GM19099 (cell line): ENCODE measurements around the gene ADARB2.

Source experiments
- POLR2A ChIP-seq: IDR thresholded peaks from 3 replicates; pipeline ENCODE4 v1.6.1; 2011; ENCODE audit warnings: low read depth; ENCODE audit not compliant: insufficient read length; ENCODE audit errors: extremely low read depth

The ADARB2 gene

DNA sequence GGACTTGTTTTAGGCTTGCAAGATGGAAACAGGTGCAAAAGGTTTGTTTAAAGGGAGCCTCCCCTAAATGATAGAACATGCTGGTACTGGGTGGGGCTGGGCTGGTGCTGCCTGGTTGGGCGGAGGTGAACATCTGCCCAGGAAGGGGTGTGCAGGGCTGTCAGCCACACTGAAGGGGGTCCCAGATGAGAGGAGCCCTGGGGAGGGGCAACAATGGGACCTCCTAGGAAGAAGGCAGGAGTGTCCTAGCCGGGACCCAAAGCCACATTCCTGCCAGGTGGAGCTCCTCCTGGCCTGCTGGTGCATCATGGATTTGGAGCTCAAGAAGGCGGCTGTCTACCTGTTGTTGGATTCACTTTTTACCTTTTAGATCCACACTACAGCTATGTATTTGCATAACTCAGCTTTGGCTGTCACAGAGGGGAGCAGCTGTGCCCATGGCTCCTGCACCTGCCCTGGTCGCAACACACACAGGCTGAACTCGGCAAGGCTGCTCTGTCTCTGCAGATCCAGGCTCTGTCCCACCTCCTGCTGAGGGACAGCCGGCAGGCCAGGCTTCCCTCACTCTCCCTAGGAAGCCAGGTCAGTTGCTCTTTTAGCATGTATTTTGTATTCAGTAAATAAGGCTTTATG is 59.9 kb downstream of the ADARB2 start:
- no peak for TF ChIP-seq POLR2A

DNA sequence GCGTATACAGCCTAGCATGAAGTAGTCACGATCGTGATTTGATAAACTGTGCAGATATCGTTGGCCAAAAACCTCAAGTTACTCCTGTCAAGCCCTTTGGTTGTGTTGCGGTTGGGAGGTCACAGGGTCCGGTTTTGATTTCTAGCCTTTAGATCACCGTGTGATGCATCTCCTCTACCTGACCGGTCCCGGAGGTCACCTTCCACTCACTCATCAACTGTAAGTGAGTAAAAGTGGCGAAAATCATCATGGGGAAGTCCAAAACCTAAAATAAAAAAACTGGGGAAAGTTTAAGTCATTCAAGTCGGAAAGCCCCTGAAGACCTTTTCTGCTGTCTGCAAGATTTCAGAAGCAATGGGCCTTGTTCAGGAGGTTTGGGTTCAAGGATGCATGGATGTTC is 62.8 kb downstream of the ADARB2 start:
- no peak for TF ChIP-seq POLR2A

DNA sequence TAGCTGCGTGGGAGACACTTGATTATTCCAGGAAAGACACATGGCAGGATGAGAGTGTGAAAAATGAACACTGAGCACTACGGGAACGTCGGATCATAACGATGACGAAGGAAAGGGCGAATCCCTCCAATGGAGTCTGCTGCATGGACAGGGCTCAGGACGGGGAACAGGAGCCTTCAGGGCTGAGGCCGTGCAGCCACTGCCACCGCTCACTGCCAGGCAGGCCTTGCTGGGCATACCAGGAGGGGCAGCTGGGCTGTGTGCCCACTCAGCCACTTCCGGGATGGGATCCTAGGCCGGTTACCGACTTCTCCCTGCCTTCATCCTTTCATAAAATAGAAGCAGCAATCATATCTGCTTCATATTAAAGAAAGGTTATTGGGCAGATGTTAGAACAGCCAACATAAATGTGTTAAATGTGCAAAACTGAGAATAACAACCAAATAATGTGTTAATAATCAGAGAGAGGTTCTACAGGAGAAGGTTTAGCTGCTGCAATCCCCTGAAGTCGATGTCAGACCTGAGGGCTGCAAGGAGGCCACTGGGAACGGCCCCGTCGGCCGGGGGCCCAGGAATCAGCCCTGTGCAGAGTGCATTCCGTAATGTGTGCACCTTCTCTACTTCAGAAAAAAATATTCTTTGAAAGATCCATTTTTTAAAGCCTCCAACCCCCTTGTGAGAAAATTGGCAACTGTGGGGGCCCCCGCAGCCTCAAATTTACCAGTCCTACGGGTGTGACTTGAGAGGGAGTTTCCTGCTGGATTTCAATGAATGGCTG is 63.6 kb downstream of the ADARB2 start:
- TF ChIP-seq POLR2A = no peak

DNA sequence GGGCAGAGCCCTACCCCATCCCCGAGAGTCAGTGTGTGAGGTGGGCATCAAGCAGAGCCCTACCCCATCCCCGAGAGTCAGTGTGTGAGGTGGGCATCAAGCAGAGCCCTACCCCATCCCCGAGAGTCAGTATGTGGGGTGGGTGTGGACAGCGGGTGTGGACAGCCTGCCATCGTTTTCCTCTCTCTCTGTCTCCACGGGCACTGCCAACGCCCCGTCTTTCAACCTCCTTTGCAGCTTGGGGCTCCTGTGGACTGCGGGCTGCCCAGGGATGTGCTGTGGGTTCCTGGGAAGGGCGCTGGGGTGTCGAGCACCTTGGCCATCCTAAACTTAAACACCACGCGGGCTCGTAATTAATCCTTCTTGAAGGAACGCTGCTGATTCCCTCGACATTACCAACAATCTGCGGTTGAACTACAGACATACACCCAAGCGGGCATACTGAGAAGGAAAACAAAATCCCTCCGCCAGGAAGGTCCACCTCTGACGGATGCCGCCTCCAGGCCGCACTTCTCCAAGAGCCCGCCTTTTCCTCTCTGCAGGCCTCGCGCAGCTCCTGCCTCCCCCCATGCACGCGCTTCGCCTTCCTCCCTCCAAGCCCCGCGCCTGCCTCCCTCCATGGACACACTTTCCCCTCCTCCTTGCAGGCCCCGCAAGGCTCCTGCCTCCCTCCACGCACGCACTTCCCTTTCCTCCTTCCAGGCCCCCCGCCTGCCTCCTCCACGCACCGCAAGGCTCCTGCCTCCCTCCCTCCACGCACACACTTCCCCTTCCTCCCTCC is 65.1 kb downstream of the ADARB2 start:
- no peak for TF ChIP-seq POLR2A

DNA sequence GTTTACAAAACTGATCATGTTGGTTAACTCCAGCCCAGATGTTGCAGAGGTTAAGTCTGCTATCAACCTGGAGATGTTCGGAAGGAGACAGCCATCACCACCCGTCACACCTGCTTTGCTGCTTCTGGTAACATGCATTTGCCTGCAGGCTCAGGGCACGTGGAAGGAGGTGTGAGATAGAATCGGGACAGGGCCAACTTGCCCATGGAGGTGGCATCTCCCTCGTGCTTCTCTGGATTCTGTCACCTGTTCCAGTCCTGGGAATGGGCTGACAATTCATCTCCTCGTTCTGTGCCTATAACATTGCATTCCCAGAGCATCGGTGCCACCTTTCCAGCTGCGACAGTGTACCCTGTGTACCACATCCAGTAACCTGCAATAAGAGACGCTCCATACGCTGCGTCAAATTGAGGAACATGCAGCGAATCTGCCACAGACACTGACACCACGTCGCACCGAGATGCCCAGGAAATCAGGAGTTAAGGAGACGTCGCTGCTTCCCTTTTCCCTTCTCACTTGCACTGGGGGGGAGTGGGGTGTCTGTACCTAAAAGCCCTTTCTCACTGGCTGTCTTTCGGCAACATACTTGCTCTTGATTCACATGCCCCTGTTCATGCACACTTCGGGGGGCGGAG is 65.8 kb downstream of the ADARB2 start:
- no peak for TF ChIP-seq POLR2A

DNA sequence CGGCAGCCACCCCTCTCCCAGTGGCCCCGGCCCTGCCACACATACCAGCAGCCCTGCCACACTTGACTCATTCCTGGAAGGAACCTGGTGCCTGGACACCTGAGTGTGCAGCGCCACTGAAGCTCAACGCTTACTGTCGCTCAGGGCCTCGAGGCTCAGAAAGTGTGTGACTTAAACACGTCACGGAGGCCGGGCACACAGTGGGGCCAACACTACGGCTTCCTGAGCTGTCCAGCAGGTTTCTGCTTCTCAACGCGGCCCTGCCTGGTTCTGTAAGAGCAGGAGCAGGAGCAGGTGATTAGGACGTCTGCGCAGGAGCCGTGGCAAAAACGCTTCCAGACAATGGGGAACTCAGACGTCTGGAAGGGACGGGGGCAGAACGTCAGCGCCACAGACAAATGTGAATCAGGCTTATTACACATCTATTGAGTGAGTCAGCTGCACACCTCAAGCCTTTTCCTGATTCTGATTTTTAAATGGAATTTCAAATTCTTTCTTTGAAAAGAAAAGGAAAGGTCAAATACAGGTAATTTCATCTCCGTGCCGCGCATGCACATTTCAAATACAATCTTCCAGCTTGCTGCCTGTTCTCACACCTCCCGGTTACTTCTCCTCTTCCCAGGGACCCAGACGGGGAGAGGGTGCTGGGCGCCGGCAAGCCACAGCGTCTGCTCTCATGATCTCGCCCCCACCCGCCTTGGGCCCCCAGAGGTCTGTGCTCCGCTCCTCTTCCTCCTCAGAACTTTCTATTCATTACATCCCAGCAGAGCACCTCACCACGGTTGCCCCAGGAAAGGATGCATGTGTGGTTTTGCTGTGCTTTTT is 66.6 kb downstream of the ADARB2 start:
- no peak for TF ChIP-seq POLR2A

DNA sequence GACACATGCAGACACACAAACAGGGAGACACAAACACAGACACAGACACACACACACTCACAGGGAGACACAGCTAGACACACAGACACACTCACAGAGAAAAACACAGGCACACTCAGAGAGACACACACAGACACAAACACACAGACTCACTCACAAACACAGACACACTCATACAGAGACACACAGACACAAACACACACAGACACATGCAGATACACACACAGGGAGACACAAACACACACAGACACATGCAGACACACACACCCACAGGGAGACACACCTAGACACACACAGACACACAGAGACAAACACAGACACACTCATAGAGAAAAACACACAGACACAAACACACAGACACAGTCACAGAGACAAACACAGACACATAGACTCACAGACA is 67.9 kb downstream of the ADARB2 start:
- TF ChIP-seq POLR2A = no peak

DNA sequence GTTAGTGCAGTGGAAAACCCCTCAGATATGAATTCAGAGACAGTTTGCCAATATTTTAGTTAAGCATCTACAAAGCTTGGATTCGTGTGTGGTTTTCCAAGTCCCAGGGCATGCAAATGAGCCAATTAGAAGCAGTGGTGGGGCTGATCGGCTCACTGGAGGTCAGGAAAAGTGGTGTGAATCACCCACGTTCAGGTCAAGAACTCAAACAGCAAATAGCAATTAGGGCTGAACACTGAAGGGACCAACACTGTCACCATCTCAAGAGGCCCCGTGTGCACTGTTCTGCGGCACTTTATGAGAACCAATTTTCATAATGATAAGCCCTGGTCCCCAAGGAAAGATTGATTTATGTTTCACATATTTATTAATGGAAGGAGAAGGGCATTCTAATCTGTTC is 68.9 kb downstream of the ADARB2 start:
- TF ChIP-seq POLR2A = no peak

DNA sequence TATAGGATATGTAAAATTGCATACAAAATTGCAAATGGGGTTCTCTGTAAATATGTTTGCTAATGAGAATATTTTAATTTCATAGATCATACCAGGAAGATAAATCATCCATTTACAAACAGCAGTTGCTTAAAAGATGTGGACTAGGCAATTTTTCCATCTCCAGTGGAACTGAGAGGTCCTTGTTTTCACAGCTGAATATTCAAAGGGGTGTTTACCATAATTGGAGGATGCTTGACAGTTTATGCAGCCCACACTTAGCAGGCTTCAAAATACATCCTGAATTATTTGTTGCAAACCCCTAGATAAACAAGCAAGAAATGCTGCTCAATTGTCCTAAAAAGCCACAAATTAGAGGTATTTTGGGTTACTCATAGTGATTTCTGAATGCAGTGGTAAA is 69.9 kb downstream of the ADARB2 start:
- TF ChIP-seq POLR2A = no peak

DNA sequence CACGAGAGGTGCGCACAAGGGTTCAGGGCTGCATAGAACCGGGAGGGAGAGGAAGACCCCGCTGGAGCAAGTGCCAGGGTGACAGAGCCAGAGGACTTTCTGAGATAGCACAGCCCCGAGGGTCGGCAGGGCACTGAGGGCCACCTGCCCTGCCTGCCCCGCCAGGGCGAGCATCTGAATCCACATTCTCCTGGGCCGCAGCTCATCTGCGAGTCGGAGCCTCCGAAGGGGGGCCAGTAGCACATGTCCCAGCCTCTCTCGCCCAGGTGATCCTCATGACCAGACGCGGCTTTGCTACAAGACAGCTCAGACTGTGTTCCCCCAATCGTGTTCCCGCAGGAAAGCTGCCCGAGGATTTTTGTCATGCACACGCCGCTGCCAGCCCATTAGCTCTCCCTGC is 71.2 kb downstream of the ADARB2 start:
- TF ChIP-seq POLR2A = no peak

DNA sequence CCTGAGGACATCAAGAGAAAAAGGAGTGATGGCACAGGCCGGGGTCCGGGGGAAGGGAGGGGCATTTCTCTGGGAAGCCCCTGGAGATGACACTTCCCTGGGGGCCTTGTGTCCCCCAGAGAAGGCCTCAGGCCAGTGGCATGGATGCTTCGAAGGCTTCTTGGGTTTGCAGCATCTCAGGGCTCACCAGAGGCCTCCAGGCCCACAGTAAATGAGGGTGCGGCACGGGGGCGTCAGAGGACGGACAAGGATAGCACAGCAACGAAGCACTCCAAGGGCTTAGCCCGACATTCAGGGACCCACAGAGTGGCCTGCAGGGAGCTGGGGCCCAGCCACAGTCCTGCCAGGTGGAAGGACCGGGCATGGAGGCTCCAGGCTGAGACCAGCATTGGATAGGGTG is 71.6 kb downstream of the ADARB2 start:
- TF ChIP-seq POLR2A = no peak

DNA sequence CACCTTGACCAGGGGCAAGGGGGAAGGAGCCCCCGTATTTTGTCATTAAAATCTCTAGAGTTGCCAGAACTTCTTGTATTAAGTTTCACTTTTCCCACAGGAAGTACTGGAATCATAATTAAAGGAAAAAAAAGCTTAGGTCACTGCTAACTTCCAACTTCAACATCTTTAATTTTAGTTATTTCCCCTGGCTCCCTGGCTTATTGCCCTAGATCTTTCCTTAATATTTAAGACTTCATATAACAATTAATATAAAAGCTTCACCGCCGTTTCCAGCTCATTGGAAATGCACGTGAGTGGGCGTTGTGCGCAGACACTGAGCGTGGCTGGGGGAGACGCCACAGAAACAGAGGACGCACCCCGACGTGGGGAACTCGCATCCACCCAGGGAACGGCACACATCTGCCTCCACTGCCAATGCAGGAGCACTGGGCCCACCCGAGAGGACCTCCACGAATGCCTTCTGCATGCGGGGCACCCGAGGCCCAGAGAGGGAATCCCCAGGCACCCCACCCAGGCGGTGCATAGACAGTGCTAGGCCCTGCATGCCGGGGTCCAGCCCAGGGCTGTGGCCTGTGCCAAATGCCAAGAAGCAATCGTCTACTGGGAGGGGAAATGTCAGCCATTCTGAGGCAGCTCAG is 72.2 kb downstream of the ADARB2 start:
- TF ChIP-seq POLR2A = no peak

DNA sequence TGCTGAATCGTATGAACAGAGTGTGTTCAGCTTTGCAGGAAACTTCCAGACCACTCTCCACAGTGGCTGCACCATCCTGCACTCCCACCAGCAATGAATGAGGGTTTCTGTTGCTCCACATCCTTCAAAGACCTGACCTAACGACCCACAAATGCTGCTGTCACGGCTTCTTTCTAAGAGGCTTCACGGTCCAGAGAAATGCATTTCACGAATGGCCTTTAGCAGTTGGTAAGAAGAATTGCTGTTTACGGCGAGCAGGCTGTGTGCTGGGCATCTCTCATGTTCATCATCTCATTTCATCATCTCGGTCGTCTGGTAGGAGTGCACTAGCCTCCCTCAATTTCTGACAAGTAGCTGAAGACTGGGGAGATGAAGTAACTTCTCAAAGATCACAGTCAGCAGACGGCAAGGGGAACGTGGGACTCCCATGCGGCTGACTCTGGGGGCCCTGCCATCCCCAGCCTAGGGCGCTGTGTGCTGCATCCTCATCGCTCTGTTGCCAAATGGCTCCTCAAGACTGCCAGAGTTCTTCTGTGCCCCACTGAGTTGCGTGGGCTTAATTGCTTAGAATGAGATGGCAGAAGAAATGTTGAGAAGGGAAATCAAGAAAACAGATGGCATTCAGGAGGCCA is 72.9 kb downstream of the ADARB2 start:
- TF ChIP-seq POLR2A = no peak

DNA sequence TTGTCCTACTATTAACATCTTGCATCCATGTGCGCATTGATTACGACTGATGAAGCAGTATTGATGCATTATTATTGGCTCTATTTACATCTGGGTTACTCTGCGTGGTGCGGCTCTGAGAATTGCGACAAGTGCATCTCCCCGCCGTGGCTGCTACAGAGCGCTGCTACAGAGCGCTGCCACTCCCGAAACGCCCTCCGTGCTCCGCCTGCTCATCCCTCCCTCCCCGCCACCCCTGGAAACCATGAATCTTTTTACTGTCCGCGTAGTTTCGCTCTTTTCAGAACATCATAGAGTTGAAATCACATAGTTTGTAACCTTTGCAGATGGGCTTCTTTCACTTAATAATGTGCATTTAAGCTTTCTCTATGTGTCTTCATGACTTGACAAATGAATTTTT is 74.1 kb downstream of the ADARB2 start:
- no peak for TF ChIP-seq POLR2A
